SK-N-SH (cell line): ENCODE measurements around the gene ADAMTSL5. TPM values are rescaled to one million over a fixed set of nuclear protein-coding genes. Genes with fewer than 3 reads are reported as not detected.

Source experiments
- CTCF ChIA-PET: fragments of 300-600, 350-600 bp; formaldehyde crosslinking; extraction: SDS; loops from one replicate; lab custom pipeline; 2021; lab: Yijun Ruan, JAX
- POLR2A ChIA-PET: fragments of 350-600 bp; sonication (Branson Sonifier 250); formaldehyde crosslinking; extraction: SDS; loops from one replicate; lab custom pipeline; 2020; ENCODE audit warnings: antibody characterized with exemption, inconsistent platforms; lab: Yijun Ruan, JAX
- DNase-seq: peaks from one replicate; pipeline ENCODE4 v3.0.0; 2012
- H2AFZ ChIP-seq: fragments of 200-600 bp; sonication (generic); 2 replicates; pipeline ENCODE4 v1.8.1; 2016; ENCODE audit warnings: antibody characterized with exemption, mild to moderate bottlenecking, low read depth
- H3F3A ChIP-seq: fragments of 200-600 bp; sonication (generic); replicated peaks from 2 replicates; pipeline ENCODE3; 2016; ENCODE audit warnings: antibody characterized with exemption, mild to moderate bottlenecking; ENCODE audit not compliant: insufficient read depth
- H3K27ac ChIP-seq, 2 experiments: fragments of 200-500 bp in 1 of 2; fragments of 200-600 bp in 1 of 2; sonication (Bioruptor generic) in 1 of 2; sonication (generic), shearing (Covaris generic) in 1 of 2; 2 replicates each; pipeline versions ENCODE4 v1.5.1 to v1.6.1; 2014 to 2016; ENCODE audit warnings: low read depth in 2 of 2, inconsistent platforms in 1 of 2, low read length in 1 of 2, mild to moderate bottlenecking in 1 of 2, mixed read lengths in 1 of 2
- H3K27me3 ChIP-seq: fragments of 200-600 bp; sonication (generic), shearing (Covaris generic); 2 replicates; pipeline ENCODE4 v1.6.1; 2016; ENCODE audit warnings: mixed run types; ENCODE audit not compliant: insufficient read depth
- H3K36me3 ChIP-seq, 2 experiments: fragments of 200-500 bp in 1 of 2; fragments of 200-600 bp in 1 of 2; sonication (Bioruptor generic) in 1 of 2; sonication (generic) in 1 of 2; replicated peaks in 1 of 2; 2 replicates each; pipeline versions ENCODE3 to v1.5.1; 2014 to 2016; ENCODE audit warnings: low read length in 1 of 2, mild to moderate bottlenecking in 1 of 2; ENCODE audit not compliant: insufficient read depth in 2 of 2, control insufficient read depth in 1 of 2
- H3K4me1 ChIP-seq, 2 experiments: fragments of 200-500 bp in 1 of 2; fragments of 200-600 bp in 1 of 2; sonication (Bioruptor generic) in 1 of 2; sonication (generic), shearing (Covaris generic) in 1 of 2; 2 replicates each; pipeline versions ENCODE4 v1.5.1 to v1.6.1; 2014 to 2016; ENCODE audit warnings: low read depth in 1 of 2, low read length in 1 of 2, mixed run types in 1 of 2; ENCODE audit not compliant: insufficient read depth in 2 of 2, control insufficient read depth in 1 of 2
- H3K4me2 ChIP-seq: fragments of 200-600 bp; sonication (generic), shearing (Covaris generic); 2 replicates; pipeline ENCODE4 v1.6.1; 2017; ENCODE audit warnings: mixed run types
- H3K4me3 ChIP-seq, 2 experiments: fragments of 200-500 bp in 1 of 2; fragments of 200-600 bp in 1 of 2; sonication (Bioruptor generic) in 1 of 2; sonication (generic), shearing (Covaris generic) in 1 of 2; 2 replicates each; pipeline versions ENCODE4 v1.5.1 to v1.8.1; 2014 to 2016; ENCODE audit warnings: low read depth in 2 of 2, inconsistent platforms in 1 of 2, low read length in 1 of 2, mild to moderate bottlenecking in 1 of 2, mixed read lengths in 1 of 2, moderate library complexity in 1 of 2
- H3K79me2 ChIP-seq: fragments of 200-600 bp; sonication (generic); 2 replicates; pipeline ENCODE4 v1.8.1; 2017; ENCODE audit warnings: mild to moderate bottlenecking; ENCODE audit not compliant: insufficient read depth
- H3K9ac ChIP-seq: fragments of 200-600 bp; sonication (generic); 2 replicates; pipeline ENCODE4 v1.6.1; 2017; ENCODE audit warnings: mixed run types
- H3K9me2 ChIP-seq: fragments of 200-600 bp; sonication (generic); 2 replicates; pipeline ENCODE4 v1.6.1; 2017; ENCODE audit warnings: mixed run types
- H3K9me3 ChIP-seq: fragments of 200-600 bp; sonication (generic); 2 replicates; pipeline ENCODE4 v1.6.1; 2017; ENCODE audit warnings: mixed run types, mild to moderate bottlenecking, moderate library complexity
- H4K20me1 ChIP-seq: fragments of 200-600 bp; sonication (generic); 2 replicates; pipeline ENCODE4 v1.6.1; 2017; ENCODE audit warnings: mild to moderate bottlenecking, mixed run types; ENCODE audit not compliant: insufficient read depth
- CHD2 ChIP-seq: fragments of 150-350 bp; IDR thresholded peaks from 2 replicates; pipeline ENCODE4 v1.6.1; 2018; ENCODE audit warnings: low read length; ENCODE audit not compliant: partially characterized antibody
- EZH2phosphoT487 ChIP-seq: fragments of 200-600 bp; sonication (generic); IDR thresholded peaks from 2 replicates; pipeline ENCODE4 v1.6.1; 2017; ENCODE audit warnings: low read depth, mixed run types, mild to moderate bottlenecking, antibody characterized with exemption, moderate library complexity, borderline replicate concordance
- FOSL2 ChIP-seq: IDR thresholded peaks from 2 replicates; pipeline ENCODE4 v1.4.0; 2012; ENCODE audit warnings: low read depth, mild to moderate bottlenecking, moderate library complexity, borderline replicate concordance
- JUND ChIP-seq: IDR thresholded peaks from 2 replicates; pipeline ENCODE4 v1.4.0; 2012
- MEF2A ChIP-seq: IDR thresholded peaks from 2 replicates; pipeline ENCODE4 v1.4.0; 2012; ENCODE audit warnings: low read depth, borderline replicate concordance
- MXI1 ChIP-seq: IDR thresholded peaks from 2 replicates; pipeline ENCODE4 v1.6.1; 2012; ENCODE audit warnings: mild to moderate bottlenecking, low read depth, low read length, improper control_type of control experiment
- NRF1 ChIP-seq: IDR thresholded peaks from 2 replicates; pipeline ENCODE4 v1.6.1; 2012; ENCODE audit warnings: low read depth, mild to moderate bottlenecking, low read length
- POLR2AphosphoS5 ChIP-seq: IDR thresholded peaks from 2 replicates; pipeline ENCODE4 v1.6.1; 2012; ENCODE audit warnings: low read depth, low read length
- RCOR1 ChIP-seq: fragments of 150-350 bp; IDR thresholded peaks from 2 replicates; pipeline ENCODE4 v1.6.1; 2017; ENCODE audit warnings: antibody characterized with exemption, low read length
- RXRA ChIP-seq: IDR thresholded peaks from 2 replicates; pipeline ENCODE4 v1.4.0; 2012; ENCODE audit warnings: low read depth, mild to moderate bottlenecking, borderline replicate concordance
- YY1 ChIP-seq: IDR thresholded peaks from 2 replicates; pipeline ENCODE4 v1.4.0; 2012; ENCODE audit warnings: low read depth, mild to moderate bottlenecking
- WGBS: methylation state at CpG from one replicate; pipeline ENCODE4 v1.1.6; 2017; ENCODE audit warnings: low lambda C conversion rate; 5-methylcytosine and 5-hydroxymethylcytosine counted together
- polyA plus RNA-seq, 3 experiments: library from polyadenylated mRNA; depleted of rRNA; stranded (reverse); fragments of >200 nt; gene quantifications; 2 replicates each; pipeline ENCODE4 v1.2.3, GENCODE V29; 2012
- TF ChIP-seq, protein P1 (sequence below): fragments of 150-350 bp; IDR thresholded peaks from 2 replicates; pipeline ENCODE4 v1.6.1; 2017; ENCODE audit warnings: antibody characterized with exemption, low read length, low read depth, borderline replicate concordance
- TF ChIP-seq, protein P2 (sequence below): IDR thresholded peaks from 2 replicates; pipeline ENCODE4; 2012
- TF ChIP-seq, protein P3 (sequence below): IDR thresholded peaks from 2 replicates; pipeline ENCODE4 v1.4.0; 2012; ENCODE audit warnings: low read depth, borderline replicate concordance
- TF ChIP-seq, protein P4 (sequence below): fragments of 150-350 bp; IDR thresholded peaks from 2 replicates; pipeline ENCODE4 v1.6.1; 2016; ENCODE audit warnings: mild to moderate bottlenecking, low read depth, low read length
- TF ChIP-seq, protein P5 (sequence below): IDR thresholded peaks from 2 replicates; pipeline ENCODE4 v1.6.1; 2012; ENCODE audit warnings: mild to moderate bottlenecking, low read depth, low read length, moderate library complexity
- TF ChIP-seq, protein P6 (sequence below): IDR thresholded peaks from 2 replicates; pipeline ENCODE4 v1.4.0; 2012; ENCODE audit warnings: low read depth

Gene ADAMTSL5
- polyA plus RNA-seq, 1 of the 3 experiments (the other 2 are of a cell fraction) = 5.7 TPM

DNA sequence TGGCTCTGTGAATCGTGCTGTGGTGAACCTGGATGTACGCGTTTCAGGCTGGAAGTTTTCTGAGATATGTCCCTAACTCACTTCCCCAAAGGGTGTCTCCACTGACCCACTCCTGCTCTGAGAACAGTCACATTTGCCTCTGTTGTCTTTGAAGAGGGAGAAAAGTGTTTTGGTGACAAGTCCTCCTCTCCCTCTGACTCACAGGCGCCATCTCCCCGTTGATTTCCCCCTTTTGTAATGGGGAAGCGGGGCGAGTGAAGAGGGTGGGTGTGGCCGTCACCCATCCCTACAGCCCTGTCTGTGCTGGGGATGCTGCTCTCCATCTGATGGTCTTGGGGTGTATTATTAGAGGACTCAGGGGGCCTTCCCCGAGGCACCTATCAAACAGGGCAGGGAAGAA, 53.3 kb downstream of the ADAMTSL5 start:
- Histone ChIP-seq H3K9ac (no peak overlapping the region), H3K4me1 (no peaks in the 10 kb centered on the region), H3K9me3 (no peaks in the 10 kb centered on the region), H3K79me2 (no peaks in the 10 kb centered on the region), H2AFZ (no peak overlapping the region), H3K27ac (no peak overlapping the region), H3K27me3 (no peaks in the 10 kb centered on the region), H3K36me3 (peaks cover 4 to 7% of the 10 kb centered on the region in 2 experiments), H3K4me3 (no peak overlapping the region), H3K4me2 (no peak overlapping the region), H3K9me2 (no peaks in the 10 kb centered on the region), H4K20me1 (peaks cover 5% of the 10 kb centered on the region; the same call in 1 of the 2 replicates), H3F3A (peaks cover 12% of the 10 kb centered on the region)
- ChIA-PET POLR2A (no interaction called here), CTCF (no interaction called here)
- 93% methylated on average over 9 of the region's 9 CpGs for WGBS
- DNase-seq = no peak
- TF ChIP-seq, protein P1, sequence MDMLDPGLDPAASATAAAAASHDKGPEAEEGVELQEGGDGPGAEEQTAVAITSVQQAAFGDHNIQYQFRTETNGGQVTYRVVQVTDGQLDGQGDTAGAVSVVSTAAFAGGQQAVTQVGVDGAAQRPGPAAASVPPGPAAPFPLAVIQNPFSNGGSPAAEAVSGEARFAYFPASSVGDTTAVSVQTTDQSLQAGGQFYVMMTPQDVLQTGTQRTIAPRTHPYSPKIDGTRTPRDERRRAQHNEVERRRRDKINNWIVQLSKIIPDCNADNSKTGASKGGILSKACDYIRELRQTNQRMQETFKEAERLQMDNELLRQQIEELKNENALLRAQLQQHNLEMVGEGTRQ = no peak
- TF ChIP-seq MXI1 = no peak
- TF ChIP-seq JUND = no peak
- TF ChIP-seq RXRA = no peak
- no peak for TF ChIP-seq NRF1
- no peak for TF ChIP-seq FOSL2
- no peak for TF ChIP-seq EZH2phosphoT487
- no peak for TF ChIP-seq POLR2AphosphoS5
- TF ChIP-seq CHD2 = no peak
- TF ChIP-seq, protein P2, sequence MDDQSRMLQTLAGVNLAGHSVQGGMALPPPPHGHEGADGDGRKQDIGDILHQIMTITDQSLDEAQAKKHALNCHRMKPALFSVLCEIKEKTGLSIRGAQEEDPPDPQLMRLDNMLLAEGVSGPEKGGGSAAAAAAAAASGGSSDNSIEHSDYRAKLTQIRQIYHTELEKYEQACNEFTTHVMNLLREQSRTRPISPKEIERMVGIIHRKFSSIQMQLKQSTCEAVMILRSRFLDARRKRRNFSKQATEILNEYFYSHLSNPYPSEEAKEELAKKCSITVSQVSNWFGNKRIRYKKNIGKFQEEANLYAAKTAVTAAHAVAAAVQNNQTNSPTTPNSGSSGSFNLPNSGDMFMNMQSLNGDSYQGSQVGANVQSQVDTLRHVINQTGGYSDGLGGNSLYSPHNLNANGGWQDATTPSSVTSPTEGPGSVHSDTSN = no peak
- TF ChIP-seq, protein P3, sequence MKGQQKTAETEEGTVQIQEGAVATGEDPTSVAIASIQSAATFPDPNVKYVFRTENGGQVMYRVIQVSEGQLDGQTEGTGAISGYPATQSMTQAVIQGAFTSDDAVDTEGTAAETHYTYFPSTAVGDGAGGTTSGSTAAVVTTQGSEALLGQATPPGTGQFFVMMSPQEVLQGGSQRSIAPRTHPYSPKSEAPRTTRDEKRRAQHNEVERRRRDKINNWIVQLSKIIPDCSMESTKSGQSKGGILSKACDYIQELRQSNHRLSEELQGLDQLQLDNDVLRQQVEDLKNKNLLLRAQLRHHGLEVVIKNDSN = no peak
- TF ChIP-seq, protein P4, sequence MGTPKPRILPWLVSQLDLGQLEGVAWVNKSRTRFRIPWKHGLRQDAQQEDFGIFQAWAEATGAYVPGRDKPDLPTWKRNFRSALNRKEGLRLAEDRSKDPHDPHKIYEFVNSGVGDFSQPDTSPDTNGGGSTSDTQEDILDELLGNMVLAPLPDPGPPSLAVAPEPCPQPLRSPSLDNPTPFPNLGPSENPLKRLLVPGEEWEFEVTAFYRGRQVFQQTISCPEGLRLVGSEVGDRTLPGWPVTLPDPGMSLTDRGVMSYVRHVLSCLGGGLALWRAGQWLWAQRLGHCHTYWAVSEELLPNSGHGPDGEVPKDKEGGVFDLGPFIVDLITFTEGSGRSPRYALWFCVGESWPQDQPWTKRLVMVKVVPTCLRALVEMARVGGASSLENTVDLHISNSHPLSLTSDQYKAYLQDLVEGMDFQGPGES = no peak
- no peak for TF ChIP-seq RCOR1
- TF ChIP-seq, protein P5, sequence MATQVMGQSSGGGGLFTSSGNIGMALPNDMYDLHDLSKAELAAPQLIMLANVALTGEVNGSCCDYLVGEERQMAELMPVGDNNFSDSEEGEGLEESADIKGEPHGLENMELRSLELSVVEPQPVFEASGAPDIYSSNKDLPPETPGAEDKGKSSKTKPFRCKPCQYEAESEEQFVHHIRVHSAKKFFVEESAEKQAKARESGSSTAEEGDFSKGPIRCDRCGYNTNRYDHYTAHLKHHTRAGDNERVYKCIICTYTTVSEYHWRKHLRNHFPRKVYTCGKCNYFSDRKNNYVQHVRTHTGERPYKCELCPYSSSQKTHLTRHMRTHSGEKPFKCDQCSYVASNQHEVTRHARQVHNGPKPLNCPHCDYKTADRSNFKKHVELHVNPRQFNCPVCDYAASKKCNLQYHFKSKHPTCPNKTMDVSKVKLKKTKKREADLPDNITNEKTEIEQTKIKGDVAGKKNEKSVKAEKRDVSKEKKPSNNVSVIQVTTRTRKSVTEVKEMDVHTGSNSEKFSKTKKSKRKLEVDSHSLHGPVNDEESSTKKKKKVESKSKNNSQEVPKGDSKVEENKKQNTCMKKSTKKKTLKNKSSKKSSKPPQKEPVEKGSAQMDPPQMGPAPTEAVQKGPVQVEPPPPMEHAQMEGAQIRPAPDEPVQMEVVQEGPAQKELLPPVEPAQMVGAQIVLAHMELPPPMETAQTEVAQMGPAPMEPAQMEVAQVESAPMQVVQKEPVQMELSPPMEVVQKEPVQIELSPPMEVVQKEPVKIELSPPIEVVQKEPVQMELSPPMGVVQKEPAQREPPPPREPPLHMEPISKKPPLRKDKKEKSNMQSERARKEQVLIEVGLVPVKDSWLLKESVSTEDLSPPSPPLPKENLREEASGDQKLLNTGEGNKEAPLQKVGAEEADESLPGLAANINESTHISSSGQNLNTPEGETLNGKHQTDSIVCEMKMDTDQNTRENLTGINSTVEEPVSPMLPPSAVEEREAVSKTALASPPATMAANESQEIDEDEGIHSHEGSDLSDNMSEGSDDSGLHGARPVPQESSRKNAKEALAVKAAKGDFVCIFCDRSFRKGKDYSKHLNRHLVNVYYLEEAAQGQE = no peak
- TF ChIP-seq, protein P6, sequence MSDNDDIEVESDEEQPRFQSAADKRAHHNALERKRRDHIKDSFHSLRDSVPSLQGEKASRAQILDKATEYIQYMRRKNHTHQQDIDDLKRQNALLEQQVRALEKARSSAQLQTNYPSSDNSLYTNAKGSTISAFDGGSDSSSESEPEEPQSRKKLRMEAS = no peak
- TF ChIP-seq YY1 = no peak
- no peak for TF ChIP-seq MEF2A
